SK-N-SH (cell line): Measurements from ENCODE around the gene ARHGDIA. TPM values are rescaled to one million over a fixed set of nuclear protein-coding genes. Genes with fewer than 3 reads are reported as not detected.

Experiments
- CTCF ChIA-PET: fragments of 300-600, 350-600 bp; formaldehyde crosslinking; extraction: SDS; loops from one replicate; lab custom pipeline; 2021; lab: Yijun Ruan, JAX
- POLR2A ChIA-PET: fragments of 350-600 bp; sonication (Branson Sonifier 250); formaldehyde crosslinking; extraction: SDS; loops from one replicate; lab custom pipeline; 2020; ENCODE audit warnings: antibody characterized with exemption, inconsistent platforms; lab: Yijun Ruan, JAX
- DNase-seq: peaks from one replicate; pipeline ENCODE4 v3.0.0; 2012
- H2AFZ ChIP-seq: fragments of 200-600 bp; sonication (generic); 2 replicates; pipeline ENCODE4 v1.8.1; 2016; ENCODE audit warnings: antibody characterized with exemption, mild to moderate bottlenecking, low read depth
- H3F3A ChIP-seq: fragments of 200-600 bp; sonication (generic); replicated peaks from 2 replicates; pipeline ENCODE3; 2016; ENCODE audit warnings: antibody characterized with exemption, mild to moderate bottlenecking; ENCODE audit not compliant: insufficient read depth
- H3K27ac ChIP-seq, 2 experiments: fragments of 200-500 bp in 1 of 2; fragments of 200-600 bp in 1 of 2; sonication (Bioruptor generic) in 1 of 2; sonication (generic), shearing (Covaris generic) in 1 of 2; 2 replicates each; pipeline versions ENCODE4 v1.5.1 to v1.6.1; 2014 to 2016; ENCODE audit warnings: low read depth in 2 of 2, inconsistent platforms in 1 of 2, low read length in 1 of 2, mild to moderate bottlenecking in 1 of 2, mixed read lengths in 1 of 2
- H3K27me3 ChIP-seq: fragments of 200-600 bp; sonication (generic), shearing (Covaris generic); 2 replicates; pipeline ENCODE4 v1.6.1; 2016; ENCODE audit warnings: mixed run types; ENCODE audit not compliant: insufficient read depth
- H3K36me3 ChIP-seq, 2 experiments: fragments of 200-500 bp in 1 of 2; fragments of 200-600 bp in 1 of 2; sonication (Bioruptor generic) in 1 of 2; sonication (generic) in 1 of 2; replicated peaks in 1 of 2; 2 replicates each; pipeline versions ENCODE3 to v1.5.1; 2014 to 2016; ENCODE audit warnings: low read length in 1 of 2, mild to moderate bottlenecking in 1 of 2; ENCODE audit not compliant: insufficient read depth in 2 of 2, control insufficient read depth in 1 of 2
- H3K4me1 ChIP-seq, 2 experiments: fragments of 200-500 bp in 1 of 2; fragments of 200-600 bp in 1 of 2; sonication (Bioruptor generic) in 1 of 2; sonication (generic), shearing (Covaris generic) in 1 of 2; 2 replicates each; pipeline versions ENCODE4 v1.5.1 to v1.6.1; 2014 to 2016; ENCODE audit warnings: low read depth in 1 of 2, low read length in 1 of 2, mixed run types in 1 of 2; ENCODE audit not compliant: insufficient read depth in 2 of 2, control insufficient read depth in 1 of 2
- H3K4me2 ChIP-seq: fragments of 200-600 bp; sonication (generic), shearing (Covaris generic); 2 replicates; pipeline ENCODE4 v1.6.1; 2017; ENCODE audit warnings: mixed run types
- H3K4me3 ChIP-seq, 2 experiments: fragments of 200-500 bp in 1 of 2; fragments of 200-600 bp in 1 of 2; sonication (Bioruptor generic) in 1 of 2; sonication (generic), shearing (Covaris generic) in 1 of 2; 2 replicates each; pipeline versions ENCODE4 v1.5.1 to v1.8.1; 2014 to 2016; ENCODE audit warnings: low read depth in 2 of 2, inconsistent platforms in 1 of 2, low read length in 1 of 2, mild to moderate bottlenecking in 1 of 2, mixed read lengths in 1 of 2, moderate library complexity in 1 of 2
- H3K79me2 ChIP-seq: fragments of 200-600 bp; sonication (generic); 2 replicates; pipeline ENCODE4 v1.8.1; 2017; ENCODE audit warnings: mild to moderate bottlenecking; ENCODE audit not compliant: insufficient read depth
- H3K9ac ChIP-seq: fragments of 200-600 bp; sonication (generic); 2 replicates; pipeline ENCODE4 v1.6.1; 2017; ENCODE audit warnings: mixed run types
- H3K9me2 ChIP-seq: fragments of 200-600 bp; sonication (generic); 2 replicates; pipeline ENCODE4 v1.6.1; 2017; ENCODE audit warnings: mixed run types
- H3K9me3 ChIP-seq: fragments of 200-600 bp; sonication (generic); 2 replicates; pipeline ENCODE4 v1.6.1; 2017; ENCODE audit warnings: mixed run types, mild to moderate bottlenecking, moderate library complexity
- H4K20me1 ChIP-seq: fragments of 200-600 bp; sonication (generic); 2 replicates; pipeline ENCODE4 v1.6.1; 2017; ENCODE audit warnings: mild to moderate bottlenecking, mixed run types; ENCODE audit not compliant: insufficient read depth
- CHD2 ChIP-seq: fragments of 150-350 bp; IDR thresholded peaks from 2 replicates; pipeline ENCODE4 v1.6.1; 2018; ENCODE audit warnings: low read length; ENCODE audit not compliant: partially characterized antibody
- FOXJ3 ChIP-seq: sonication (generic); formaldehyde crosslinking; IDR thresholded peaks from 2 replicates; pipeline ENCODE4 v1.5.1; 2020; ENCODE audit warnings: mild to moderate bottlenecking, missing genetic modification reagents
- GABPA ChIP-seq: IDR thresholded peaks from 2 replicates; pipeline ENCODE4 v1.4.0; 2012; ENCODE audit warnings: low read depth, mild to moderate bottlenecking
- RAD21 ChIP-seq: IDR thresholded peaks from 2 replicates; pipeline ENCODE4 v1.6.1; 2012; ENCODE audit warnings: mild to moderate bottlenecking, low read length
- USF2 ChIP-seq: fragments of 150-350 bp; IDR thresholded peaks from 2 replicates; pipeline ENCODE4 v1.6.1; 2017; ENCODE audit warnings: antibody characterized with exemption, low read length, low read depth, borderline replicate concordance
- WGBS: methylation state at CpG from one replicate; pipeline ENCODE4 v1.1.6; 2017; ENCODE audit warnings: low lambda C conversion rate; 5-methylcytosine and 5-hydroxymethylcytosine counted together
- polyA plus RNA-seq, 3 experiments: library from polyadenylated mRNA; depleted of rRNA; stranded (reverse); fragments of >200 nt; gene quantifications; 2 replicates each; pipeline ENCODE4 v1.2.3, GENCODE V29; 2012

The ARHGDIA gene
- polyA plus RNA-seq, 1 of the 3 experiments (the other 2 are of a cell fraction), result 385 TPM

- Histone ChIP-seq H3K9ac (no peak overlapping the region), H3K9me3 (no peaks in the 10 kb centered on the region), H3K4me2 (no peak overlapping the region), H3K27ac (no peak overlapping the region), H3K9me2 (no peaks in the 10 kb centered on the region), H3K4me3 (no peak overlapping the region), H3K27me3 (no peaks in the 10 kb centered on the region; the same call in 1 of the 2 replicates), H3K79me2 (no peaks in the 10 kb centered on the region), H4K20me1 (no peaks in the 10 kb centered on the region), H2AFZ (no peak overlapping the region), H3F3A (no peaks in the 10 kb centered on the region), H3K4me1 (peaks cover 0 to 23% of the 10 kb centered on the region in 2 experiments; a peak in 1 of 4 replicates), H3K36me3 (peaks cover 0 to 2% of the 10 kb centered on the region in 2 experiments)
- WGBS, result 39% methylated on average over 7 of the region's 7 CpGs
- ChIA-PET CTCF (interaction anchor here (1.2 to 2.3 kb wide), 2 partner anchors 10 to 42 kb away, joined by 3 to 12 read pairs; no protein-coding TSS in a partner anchor), POLR2A (no interaction called here)
- no peak for DNase-seq
- TF ChIP-seq GABPA (no peak), USF2 (no peak), FOXJ3 (no peak), RAD21 (no peak), CHD2 (no peak)
These were observed 53.4 kb downstream of the ARHGDIA start for GRCh38 chr17:81817758-81818147.

Other genes with a start within 250 kb of the ARHGDIA start
- 88.6 and 105 TPM in 2 replicates for gene NPLOC4, start 234.2 kb downstream of the ARHGDIA start, polyA plus RNA-seq (2012; rRNA removed)
- gene TSPAN10, start 234.1 kb downstream of the ARHGDIA start, polyA plus RNA-seq (2012; rRNA removed), result 4.7 and 6.0 TPM in 2 replicates
- 4.4 and 5.0 TPM in 2 replicates for gene PDE6G, start 214.8 kb downstream of the ARHGDIA start, polyA plus RNA-seq (2012; rRNA removed)
- 103 and 124 TPM in 2 replicates for gene OXLD1, start 204.7 kb downstream of the ARHGDIA start, polyA plus RNA-seq (2012; rRNA removed)
- 55.1 and 62.4 TPM in 2 replicates for gene CCDC137, start 204.6 kb downstream of the ARHGDIA start, polyA plus RNA-seq (2012; rRNA removed)
- 148 and 166 TPM in 2 replicates for gene ARL16, start 187.5 kb downstream of the ARHGDIA start, polyA plus RNA-seq (2012; rRNA removed)
- gene HGS, start 187.3 kb downstream of the ARHGDIA start, polyA plus RNA-seq (2012; rRNA removed), result 184 and 192 TPM in 2 replicates
- gene MRPL12, start 168.0 kb downstream of the ARHGDIA start, polyA plus RNA-seq (2012; rRNA removed), result 255 and 322 TPM in 2 replicates
- gene SLC25A10, start 159.1 kb downstream of the ARHGDIA start, polyA plus RNA-seq (2012; rRNA removed), result 29.9 and 34.7 TPM in 2 replicates
- not detected in 2 replicates for gene GCGR, start 67.2 kb downstream of the ARHGDIA start, polyA plus RNA-seq (2012; rRNA removed)
- 120 and 156 TPM in 2 replicates for gene MCRIP1, start 38.0 kb downstream of the ARHGDIA start, polyA plus RNA-seq (2012; rRNA removed)
- gene PPP1R27, start 36.3 kb downstream of the ARHGDIA start, polyA plus RNA-seq (2012; rRNA removed), result 0.07 and 0.16 TPM in 2 replicates
- gene P4HB, start 10.8 kb downstream of the ARHGDIA start, polyA plus RNA-seq (2012; rRNA removed), result 112 and 165 TPM in 2 replicates
- 176 and 269 TPM in 2 replicates for gene ALYREF, start 20.2 kb upstream of the ARHGDIA start, polyA plus RNA-seq (2012; rRNA removed)
- 1,022 and 1,275 TPM in 2 replicates for gene ANAPC11, start 20.4 kb upstream of the ARHGDIA start, polyA plus RNA-seq (2012; rRNA removed)
- 0.91 and 2.4 TPM in 2 replicates for gene NPB, start 30.9 kb upstream of the ARHGDIA start, polyA plus RNA-seq (2012; rRNA removed)
- gene PCYT2, start 40.1 kb upstream of the ARHGDIA start, polyA plus RNA-seq (2012; rRNA removed), result 46.2 and 54.1 TPM in 2 replicates
- 32.6 and 34.1 TPM in 2 replicates for gene SIRT7, start 46.8 kb upstream of the ARHGDIA start, polyA plus RNA-seq (2012; rRNA removed)
- 30.3 and 38.7 TPM in 2 replicates for gene MAFG, start 56.4 kb upstream of the ARHGDIA start, polyA plus RNA-seq (2012; rRNA removed)
- gene PYCR1, start 66.0 kb upstream of the ARHGDIA start, polyA plus RNA-seq (2012; rRNA removed), result 121 and 165 TPM in 2 replicates
- not detected in 2 replicates for gene MYADML2, start 75.9 kb upstream of the ARHGDIA start, polyA plus RNA-seq (2012; rRNA removed)
- 0.33 and 0.36 TPM in 2 replicates for gene NOTUM, start 89.8 kb upstream of the ARHGDIA start, polyA plus RNA-seq (2012; rRNA removed)
- gene ASPSCR1, start 106.3 kb upstream of the ARHGDIA start, polyA plus RNA-seq (2012; rRNA removed), result 27.5 and 36.2 TPM in 2 replicates
- 247 and 255 TPM in 2 replicates for gene CENPX, start 151.5 kb upstream of the ARHGDIA start, polyA plus RNA-seq (2012; rRNA removed)
- 30.3 and 31.5 TPM in 2 replicates for gene LRRC45, start 152.0 kb upstream of the ARHGDIA start, polyA plus RNA-seq (2012; rRNA removed)
- gene RAC3, start 160.3 kb upstream of the ARHGDIA start, polyA plus RNA-seq (2012; rRNA removed), result 69.9 and 83.6 TPM in 2 replicates
- 153 and 190 TPM in 2 replicates for gene DCXR, start 166.4 kb upstream of the ARHGDIA start, polyA plus RNA-seq (2012; rRNA removed)
- gene RFNG, start 180.5 kb upstream of the ARHGDIA start, polyA plus RNA-seq (2012; rRNA removed), result 54.4 and 68.6 TPM in 2 replicates
- 264 and 272 TPM in 2 replicates for gene GPS1, start 180.6 kb upstream of the ARHGDIA start, polyA plus RNA-seq (2012; rRNA removed)
- 144 and 163 TPM in 2 replicates for gene DUS1L, start 194.5 kb upstream of the ARHGDIA start, polyA plus RNA-seq (2012; rRNA removed)
- gene FASN, start 226.9 kb upstream of the ARHGDIA start, polyA plus RNA-seq (2012; rRNA removed), result 28.1 and 55.1 TPM in 2 replicates